ENCODE results near the gene PLIN4. TPM values are rescaled to one million over a fixed set of nuclear protein-coding genes. Genes with fewer than 3 reads are reported as not detected.
"Not testable (repeated sequence)": the region's sequence is repeated elsewhere in the genome, so short reads cannot be mapped to it uniquely, and the experiment has no call there.

The PLIN4 gene
- total RNA-seq, 5 donors from 2014 or later (not counting 1 experiment from before 2014, with no cell fraction given): 0.06 to 0.16 (median 0.15) TPM; not detected in 2

DNA sequence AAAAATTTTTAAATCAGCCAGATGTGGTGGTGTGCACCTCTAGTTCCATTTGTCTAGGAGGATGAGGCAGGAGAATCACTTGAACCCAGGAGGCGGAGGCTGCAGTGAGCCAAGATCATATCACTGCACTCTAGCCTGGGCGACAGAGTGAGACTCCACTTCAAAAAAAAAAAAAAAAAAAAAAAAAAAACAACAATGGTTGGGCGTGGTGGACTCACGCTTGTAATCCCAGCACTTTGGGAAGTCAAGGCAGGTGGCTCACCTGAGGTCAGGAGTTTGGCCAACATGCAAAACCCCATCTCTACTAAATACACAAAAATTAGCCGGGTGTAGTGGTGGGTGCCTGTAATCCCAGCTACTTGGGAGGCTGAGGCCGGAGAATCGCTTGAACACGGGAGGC lies 9.1 kb upstream of the PLIN4 start:
- H3K9me3 ChIP-seq; H3K27ac Mint-ChIP-seq; POLR2A ChIA-PET; H3K27me3 Mint-ChIP-seq; H3K36me3 Mint-ChIP-seq; H3K27ac ChIP-seq (ENCODE audit: low read length); CTCF ChIA-PET; H3K4me3 ChIP-seq (ENCODE audit: control insufficient read depth in 1 of 2, extremely low read depth in 1 of 2, low read length in 1 of 2); DNase-seq; H3K36me3 ChIP-seq (ENCODE audit: control insufficient read depth in 2 of 2, extremely low read depth in 1 of 2, insufficient read depth in 1 of 2, low read length in 1 of 2); H3K4me1 Mint-ChIP-seq; H3K4me3 Mint-ChIP-seq; H3K4me1 ChIP-seq (ENCODE audit: control insufficient read depth in 1 of 2, extremely low read depth in 1 of 2, insufficient read depth in 2 of 2, low read length in 2 of 2); H3K9me3 Mint-ChIP-seq; ATAC-seq (replicated peaks in 1 of 4): not testable (repeated sequence)
- 93% methylated on average over 2 of the region's 8 CpGs for WGBS (ENCODE audit: insufficient coverage)
- peaks cover 2 to 15% of the 10 kb centered on the region in 2 experiments for H3K27me3 ChIP-seq (replicated peaks in 1 of 2; ENCODE audit: control insufficient read depth in 2 of 2, extremely low read depth in 1 of 2, insufficient read depth in 2 of 2, low read length in 1 of 2)

- ChIA-PET CTCF (interaction anchor here in 1 of 2 donors (0.8 to 0.9 kb wide), 2 partner anchors 54 to 259 kb away, joined by 3 read pairs; partner anchors contain the start of gene HDGFL2), POLR2A (no interaction called here)
- Mint-ChIP-seq H3K9me3 (no peaks in the 10 kb centered on the region), H3K27ac (no peak overlapping the region), H3K4me1 (peaks cover 0 to 6% (median 0%) of the 10 kb centered on the region in 3 donors), H3K27me3 (peaks cover 0 to 3% of the 10 kb centered on the region in 2 donors), H3K4me3 (no peak overlapping the region), H3K36me3 (no peaks in the 10 kb centered on the region)
- H3K27ac ChIP-seq (ENCODE audit: low read length): no peak overlapping the region
- DNase-seq (no peak), ATAC-seq (replicated peaks in 1 of 4) (no peak)
- H3K9me3 ChIP-seq: no peaks in the 10 kb centered on the region
- 92% methylated on average over 17 of the region's 23 CpGs for WGBS (ENCODE audit: insufficient coverage)
- peaks cover 0 to 24% of the 10 kb centered on the region in 2 experiments for H3K27me3 ChIP-seq (replicated peaks in 1 of 2; ENCODE audit: control insufficient read depth in 2 of 2, extremely low read depth in 1 of 2, insufficient read depth in 2 of 2, low read length in 1 of 2)
- H3K4me3 ChIP-seq (ENCODE audit: control insufficient read depth in 1 of 2, extremely low read depth in 1 of 2, low read length in 1 of 2): no peak overlapping the region
- H3K36me3 ChIP-seq (ENCODE audit: control insufficient read depth in 2 of 2, extremely low read depth in 1 of 2, insufficient read depth in 1 of 2, low read length in 1 of 2): no peaks in the 10 kb centered on the region
- no peaks in the 10 kb centered on the region for H3K4me1 ChIP-seq (ENCODE audit: control insufficient read depth in 1 of 2, extremely low read depth in 1 of 2, insufficient read depth in 2 of 2, low read length in 2 of 2)
Observed at GRCh38 chr19:4525563-4526002, 7.3 kb upstream of the PLIN4 start.

DNA sequence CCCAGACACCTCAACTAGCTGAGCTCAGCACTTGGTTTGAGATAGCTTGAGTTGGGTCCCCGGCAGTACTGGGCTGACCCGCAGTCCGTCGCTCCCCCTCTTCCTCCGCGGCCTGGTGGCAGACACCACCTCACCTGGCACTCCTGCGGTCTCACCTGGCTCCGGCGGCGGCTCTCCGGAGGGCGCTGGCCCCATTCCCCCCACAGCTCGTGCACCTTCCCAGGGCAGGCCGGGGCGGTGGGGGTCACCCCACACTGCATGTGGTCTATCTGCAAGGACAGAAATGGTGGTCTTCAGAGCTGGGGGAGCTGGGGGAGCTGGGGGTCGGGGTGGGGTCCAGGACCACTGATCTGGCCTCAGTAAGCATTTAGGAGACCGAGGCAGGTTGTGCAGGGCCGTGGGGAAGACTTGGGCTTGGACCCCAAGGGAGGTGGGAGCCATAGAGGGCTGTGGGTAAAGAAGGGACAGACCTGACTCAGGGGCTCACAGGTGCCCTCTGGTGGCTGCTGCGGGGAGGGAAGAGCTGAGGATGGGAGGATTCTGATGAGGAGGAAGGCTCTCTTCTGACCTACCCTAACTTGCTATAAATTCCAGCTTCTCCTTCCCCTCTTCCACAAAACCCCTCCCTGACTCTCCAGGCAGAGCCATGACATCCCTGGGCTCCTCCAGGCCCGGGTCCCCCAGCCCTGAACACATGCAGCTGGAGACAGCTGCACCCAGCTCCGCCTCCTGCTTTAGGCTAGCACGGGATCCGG lies 6.7 kb upstream of the PLIN4 start:
- Histone ChIP-seq H3K36me3 (ENCODE audit: control insufficient read depth in 2 of 2, extremely low read depth in 1 of 2, insufficient read depth in 1 of 2, low read length in 1 of 2) (no peaks in the 10 kb centered on the region), H3K9me3 (no peaks in the 10 kb centered on the region), H3K4me1 (ENCODE audit: control insufficient read depth in 1 of 2, extremely low read depth in 1 of 2, insufficient read depth in 2 of 2, low read length in 2 of 2) (no peaks in the 10 kb centered on the region), H3K27ac (ENCODE audit: low read length) (no peak overlapping the region), H3K4me3 (ENCODE audit: control insufficient read depth in 1 of 2, extremely low read depth in 1 of 2, low read length in 1 of 2) (no peak overlapping the region), H3K27me3 (replicated peaks in 1 of 2; ENCODE audit: control insufficient read depth in 2 of 2, extremely low read depth in 1 of 2, insufficient read depth in 2 of 2, low read length in 1 of 2) (peaks cover 0 to 20% of the 10 kb centered on the region in 2 experiments)
- H3K9me3 Mint-ChIP-seq: no peaks in the 10 kb centered on the region
- peak; percentile 53 to 72 (median 62) for ATAC-seq (replicated peaks in 1 of 4)
- H3K36me3 Mint-ChIP-seq: no peaks in the 10 kb centered on the region
- CTCF ChIA-PET: interaction anchor here (0.6 to 0.9 kb wide), 4 partner anchors 53 to 293 kb away, joined by 3 to 9 read pairs (median 4); partner anchors contain the start of gene HDGFL2 (in 1 of the 2)
- peaks cover 0 to 4% of the 10 kb centered on the region in 2 donors for H3K27me3 Mint-ChIP-seq
- 74% methylated on average over 18 of the region's 23 CpGs for WGBS (ENCODE audit: insufficient coverage)
- peak in 33 of 35 experiments; percentile 30 to 73 (median 56) for DNase-seq
- H3K4me3 Mint-ChIP-seq: no peak overlapping the region
- peaks cover 0 to 6% (median 0%) of the 10 kb centered on the region in 3 donors for H3K4me1 Mint-ChIP-seq
- H3K27ac Mint-ChIP-seq: no peak overlapping the region
- POLR2A ChIA-PET: no interaction called here

DNA sequence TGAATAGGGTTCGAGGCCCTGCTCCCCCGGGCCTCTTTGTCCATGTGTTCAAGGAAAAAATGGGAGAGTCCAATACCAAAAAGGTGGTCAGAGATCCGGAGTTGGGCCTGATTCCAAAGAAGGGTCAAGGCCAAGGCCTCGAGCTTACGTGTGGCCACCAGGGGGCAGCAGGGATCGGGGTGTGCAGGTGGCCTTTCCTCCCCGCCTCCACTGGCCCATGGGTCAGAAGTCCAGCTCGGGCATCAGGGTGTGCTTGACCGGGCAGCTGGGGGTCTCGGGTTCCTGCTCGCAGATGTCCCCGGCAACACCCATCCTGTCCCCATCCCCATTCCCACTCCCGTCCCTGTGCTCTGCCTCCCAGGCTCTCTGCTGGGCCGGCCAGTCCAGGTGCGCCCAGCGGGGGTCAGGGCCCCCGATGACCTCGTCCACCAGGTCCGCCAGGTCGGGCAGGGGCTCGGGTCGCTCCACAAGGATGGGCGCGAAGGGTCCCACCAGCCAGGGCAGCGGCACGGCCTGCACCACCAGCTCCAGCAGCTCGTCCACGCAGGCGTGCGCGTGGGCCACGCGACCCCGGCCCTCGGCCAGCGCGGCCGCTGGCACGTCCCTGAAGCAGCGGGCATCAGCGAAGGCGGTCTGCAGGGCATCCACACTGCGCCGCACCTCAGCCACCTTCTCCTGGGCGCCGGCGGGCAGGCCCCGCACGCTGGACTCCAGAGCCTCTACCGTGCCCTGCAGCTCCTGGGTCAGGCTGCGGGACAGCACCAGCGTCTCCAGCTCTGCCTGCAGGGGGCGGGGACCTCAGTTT lies 5.2 kb upstream of the PLIN4 start:
- Histone ChIP-seq H3K36me3 (ENCODE audit: control insufficient read depth in 2 of 2, extremely low read depth in 1 of 2, insufficient read depth in 1 of 2, low read length in 1 of 2) (no peaks in the 10 kb centered on the region), H3K27ac (ENCODE audit: low read length) (no peak overlapping the region), H3K4me3 (ENCODE audit: control insufficient read depth in 1 of 2, extremely low read depth in 1 of 2, low read length in 1 of 2) (no peak overlapping the region), H3K27me3 (replicated peaks in 1 of 2; ENCODE audit: control insufficient read depth in 2 of 2, extremely low read depth in 1 of 2, insufficient read depth in 2 of 2, low read length in 1 of 2) (peaks cover 0 to 28% of the 10 kb centered on the region in 2 experiments), H3K9me3 (no peaks in the 10 kb centered on the region), H3K4me1 (ENCODE audit: control insufficient read depth in 1 of 2, extremely low read depth in 1 of 2, insufficient read depth in 2 of 2, low read length in 2 of 2) (no peaks in the 10 kb centered on the region)
- 77% methylated on average over 50 of the region's 53 CpGs for WGBS (ENCODE audit: insufficient coverage)
- no peaks in the 10 kb centered on the region for H3K36me3 Mint-ChIP-seq
- no peak overlapping the region for H3K27ac Mint-ChIP-seq
- DNase-seq (peak in 6 of 35 experiments; percentile 11 to 39 (median 16)), ATAC-seq (replicated peaks in 1 of 4) (no peak)
- peaks cover 0 to 6% (median 0%) of the 10 kb centered on the region in 3 donors for H3K4me1 Mint-ChIP-seq
- H3K4me3 Mint-ChIP-seq: no peak overlapping the region
- POLR2A ChIA-PET: interaction anchor here in 1 of 2 donors (1.2 kb wide), 1 partner anchor 181 kb away, joined by 3 read pairs; no protein-coding TSS in a partner anchor
- H3K9me3 Mint-ChIP-seq: no peaks in the 10 kb centered on the region
- CTCF ChIA-PET: interaction anchor here (0.6 kb wide), 2 partner anchors 125 to 157 kb away, joined by 4 to 6 read pairs; no protein-coding TSS in a partner anchor
- H3K27me3 Mint-ChIP-seq: peaks cover 0 to 13% of the 10 kb centered on the region in 2 donors

- H3K27me3 ChIP-seq (replicated peaks in 1 of 2; ENCODE audit: control insufficient read depth in 2 of 2, extremely low read depth in 1 of 2, insufficient read depth in 2 of 2, low read length in 1 of 2): peaks cover 0 to 33% of the 10 kb centered on the region in 2 experiments
- H3K27me3 Mint-ChIP-seq: peaks cover 0 to 14% of the 10 kb centered on the region in 2 donors
- H3K4me3 ChIP-seq (ENCODE audit: control insufficient read depth in 1 of 2, extremely low read depth in 1 of 2, low read length in 1 of 2): no peak overlapping the region
- H3K27ac Mint-ChIP-seq: no peak overlapping the region
- H3K4me3 Mint-ChIP-seq: no peak overlapping the region
- ChIA-PET POLR2A (interaction anchor here in 1 of 2 donors (1.2 kb wide), 1 partner anchor 179 kb away, joined by 3 read pairs; no protein-coding TSS in a partner anchor), CTCF (interaction anchor here (0.6 kb wide), 2 partner anchors 43 to 126 kb away, joined by 4 read pairs; no protein-coding TSS in a partner anchor)
- H3K4me1 Mint-ChIP-seq: peaks cover 0 to 6% (median 0%) of the 10 kb centered on the region in 3 donors
- DNase-seq: no peak
- H3K27ac ChIP-seq (ENCODE audit: low read length): no peak overlapping the region
- WGBS (ENCODE audit: insufficient coverage): 91% methylated on average over 7 of the region's 15 CpGs
- H3K4me1 ChIP-seq (ENCODE audit: control insufficient read depth in 1 of 2, extremely low read depth in 1 of 2, insufficient read depth in 2 of 2, low read length in 2 of 2): no peaks in the 10 kb centered on the region
- H3K36me3 Mint-ChIP-seq: no peaks in the 10 kb centered on the region
- H3K9me3 ChIP-seq: no peaks in the 10 kb centered on the region
- no peaks in the 10 kb centered on the region for H3K36me3 ChIP-seq (ENCODE audit: control insufficient read depth in 2 of 2, extremely low read depth in 1 of 2, insufficient read depth in 1 of 2, low read length in 1 of 2)
- H3K9me3 Mint-ChIP-seq: no peaks in the 10 kb centered on the region
- no peak for ATAC-seq (replicated peaks in 1 of 4)
Observed at GRCh38 chr19:4522291-4523002, 4.2 kb upstream of the PLIN4 start.

All from T-cell (primary cell).